K562 (cell line): ENCODE measurements around the gene ADGRE2. TPM values are rescaled to one million over a fixed set of nuclear protein-coding genes. Genes with fewer than 3 reads are reported as not detected.

Source experiments
- AFF1 ChIP-seq, 2 experiments: fragments of 450-650 bp; IDR thresholded peaks; 2 replicates each; pipeline ENCODE4 v1.6.1; 2018; ENCODE audit warnings: mild to moderate bottlenecking in 2 of 2, low read depth in 1 of 2; ENCODE audit not compliant: partially characterized antibody in 2 of 2
- BRCA1 ChIP-seq, 2 experiments: fragments of 450-650 bp in 1 of 2; sonication (generic) in 1 of 2; formaldehyde crosslinking in 1 of 2; IDR thresholded peaks; 2 replicates each; pipeline versions ENCODE4 v1.5.0 to v1.6.1; 2017 to 2020; ENCODE audit warnings: mild to moderate bottlenecking in 1 of 2, missing genetic modification reagents in 1 of 2
- CBFA2T3 ChIP-seq: fragments of 450-650 bp; IDR thresholded peaks from 2 replicates; pipeline ENCODE4 v1.6.1; 2017
- DPF2 ChIP-seq: fragments of 450-650 bp; IDR thresholded peaks from 2 replicates; pipeline ENCODE4 v1.6.1; 2016
- HDAC1 ChIP-seq, 2 experiments: fragments of 450-650 bp; IDR thresholded peaks; 2 replicates each; pipeline ENCODE4 v1.6.1; 2016 to 2017; ENCODE audit warnings: inconsistent platforms in 1 of 2, mild to moderate bottlenecking in 1 of 2, moderate library complexity in 1 of 2
- HMGXB4 ChIP-seq: sonication (generic); formaldehyde crosslinking; IDR thresholded peaks from 2 replicates; pipeline ENCODE4 v1.8.1; 2023; ENCODE audit warnings: mild to moderate bottlenecking, missing genetic modification reagents
- RBBP5 ChIP-seq: fragments of 200-600 bp; sonication (generic); IDR thresholded peaks from 2 replicates; pipeline ENCODE4 v1.6.1; 2012; ENCODE audit warnings: borderline replicate concordance, mild to moderate bottlenecking, low read length, control low read depth, inconsistent platforms; ENCODE audit not compliant: insufficient read depth, poor library complexity, severe bottlenecking
- ZFPM2 ChIP-seq: fragments of 250-450 bp; sonication (Bioruptor Pico); IDR thresholded peaks from 2 replicates; pipeline ENCODE4 v1.5.1; 2022; ENCODE audit warnings: mild to moderate bottlenecking
- ZNF41 ChIP-seq: fragments of 250-450 bp; sonication (Bioruptor Pico); conservative IDR thresholded peaks from 2 replicates; pipeline ENCODE4 v1.4.0; 2020; ENCODE audit warnings: mild to moderate bottlenecking
- polyA plus RNA-seq, 8 experiments: library from polyadenylated mRNA; depleted of rRNA in 4 of 8; stranded (reverse) in 5 of 8; unstranded in 3 of 8; fragments of >200 nt; fragmentation: Nextera tagmentation in 2 of 8; fragmentation: Illumina TruSeq in 1 of 8; extraction: Ambion mirVana in 2 of 8; extraction: Trizol in 1 of 8; gene quantifications; 2 replicates each; pipeline versions ENCODE4 v1.2.1 to v1.2.3, GENCODE V29; 2011 to 2014; ENCODE audit warnings: inconsistent platforms in 1 of 8, missing spikeins in 1 of 8
- total RNA-seq, 7 experiments: library from RNA; depleted of rRNA in 6 of 7; stranded (reverse); fragments of >200 nt in 6 of 7; fragmentation: Illumina TruSeq in 2 of 7; extraction: Trizol in 2 of 7; gene quantifications; 2 replicates each; pipeline versions ENCODE4 v1.2.1 to v1.2.3, GENCODE V29; 2011 to 2021; ENCODE audit warnings: low replicate concordance in 1 of 7
- TF ChIP-seq, protein P1 (sequence below), 2 experiments: fragments of 150-350 bp in 1 of 2; IDR thresholded peaks; 2 replicates each; pipeline ENCODE4 v1.6.1; 2012 to 2016; ENCODE audit warnings: low read depth in 2 of 2, low read length in 2 of 2, mild to moderate bottlenecking in 1 of 2, moderate library complexity in 1 of 2
- TF ChIP-seq, protein P2 (sequence below): fragments of 250-450 bp; sonication (Bioruptor Pico); IDR thresholded peaks from 2 replicates; pipeline ENCODE4 v1.8.0; 2021; ENCODE audit warnings: borderline replicate concordance, mild to moderate bottlenecking, moderate library complexity; ENCODE audit not compliant: poor library complexity, severe bottlenecking

The ADGRE2 gene
- total and polyA plus RNA-seq, 9 of the 15 experiments (the other 6 are each of a cell fraction or from before 2014, with no cell fraction given) = 4.3 to 17.3 (median 9.8) TPM

- TF ChIP-seq, protein P1, sequence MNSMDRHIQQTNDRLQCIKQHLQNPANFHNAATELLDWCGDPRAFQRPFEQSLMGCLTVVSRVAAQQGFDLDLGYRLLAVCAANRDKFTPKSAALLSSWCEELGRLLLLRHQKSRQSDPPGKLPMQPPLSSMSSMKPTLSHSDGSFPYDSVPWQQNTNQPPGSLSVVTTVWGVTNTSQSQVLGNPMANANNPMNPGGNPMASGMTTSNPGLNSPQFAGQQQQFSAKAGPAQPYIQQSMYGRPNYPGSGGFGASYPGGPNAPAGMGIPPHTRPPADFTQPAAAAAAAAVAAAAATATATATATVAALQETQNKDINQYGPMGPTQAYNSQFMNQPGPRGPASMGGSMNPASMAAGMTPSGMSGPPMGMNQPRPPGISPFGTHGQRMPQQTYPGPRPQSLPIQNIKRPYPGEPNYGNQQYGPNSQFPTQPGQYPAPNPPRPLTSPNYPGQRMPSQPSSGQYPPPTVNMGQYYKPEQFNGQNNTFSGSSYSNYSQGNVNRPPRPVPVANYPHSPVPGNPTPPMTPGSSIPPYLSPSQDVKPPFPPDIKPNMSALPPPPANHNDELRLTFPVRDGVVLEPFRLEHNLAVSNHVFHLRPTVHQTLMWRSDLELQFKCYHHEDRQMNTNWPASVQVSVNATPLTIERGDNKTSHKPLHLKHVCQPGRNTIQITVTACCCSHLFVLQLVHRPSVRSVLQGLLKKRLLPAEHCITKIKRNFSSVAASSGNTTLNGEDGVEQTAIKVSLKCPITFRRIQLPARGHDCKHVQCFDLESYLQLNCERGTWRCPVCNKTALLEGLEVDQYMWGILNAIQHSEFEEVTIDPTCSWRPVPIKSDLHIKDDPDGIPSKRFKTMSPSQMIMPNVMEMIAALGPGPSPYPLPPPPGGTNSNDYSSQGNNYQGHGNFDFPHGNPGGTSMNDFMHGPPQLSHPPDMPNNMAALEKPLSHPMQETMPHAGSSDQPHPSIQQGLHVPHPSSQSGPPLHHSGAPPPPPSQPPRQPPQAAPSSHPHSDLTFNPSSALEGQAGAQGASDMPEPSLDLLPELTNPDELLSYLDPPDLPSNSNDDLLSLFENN (IDR thresholded peaks at IDR 0.05; ENCODE audit: low read depth in 2 of 2, low read length in 2 of 2) = no peak
- no peak for TF ChIP-seq CBFA2T3
- no peak for TF ChIP-seq RBBP5
- TF ChIP-seq BRCA1 (IDR thresholded peaks at IDR 0.05) = no peak
- no peak for TF ChIP-seq BRCA1 (CRISPR knock-in tag; IDR thresholded peaks at IDR 0.05)
- no peak for TF ChIP-seq AFF1 (IDR thresholded peaks at IDR 0.05; ENCODE audit: low read depth in 1 of 2, partially characterized antibody in 2 of 2)
- no peak for TF ChIP-seq ZNF41 (CRISPR knock-in tag)
- no peak for TF ChIP-seq ZFPM2 (CRISPR knock-in tag)
- TF ChIP-seq, protein P2, sequence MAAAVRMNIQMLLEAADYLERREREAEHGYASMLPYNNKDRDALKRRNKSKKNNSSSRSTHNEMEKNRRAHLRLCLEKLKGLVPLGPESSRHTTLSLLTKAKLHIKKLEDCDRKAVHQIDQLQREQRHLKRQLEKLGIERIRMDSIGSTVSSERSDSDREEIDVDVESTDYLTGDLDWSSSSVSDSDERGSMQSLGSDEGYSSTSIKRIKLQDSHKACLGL = no peak
- TF ChIP-seq DPF2 = 0 out of 2 replicates have a peak, but pooled peaks have one; percentile 32
- TF ChIP-seq HMGXB4 (CRISPR knock-in tag) = no peak
- TF ChIP-seq HDAC1 (IDR thresholded peaks at IDR 0.05) = peak in 1 of 2 experiments; percentile 46; a peak in 1 of 4 replicates
These were observed 2.3 kb downstream of the ADGRE2 start (continued) for GRCh38 chr19:14775869-14776586.
